OCI-LY1 (cell line): Measurements from ENCODE around the gene GALNT17.

Source experiments
- EZH2 ChIP-seq: fragments of 200-600 bp; sonication (generic), shearing (Covaris generic); IDR thresholded peaks from 2 replicates; pipeline ENCODE4 v1.8.0; 2017; ENCODE audit warnings: borderline replicate concordance, mixed run types, mild to moderate bottlenecking, antibody characterized with exemption, low read length, moderate library complexity, mixed read lengths
- TF ChIP-seq, protein P1 (sequence below): fragments of 200-600 bp; sonication (generic), shearing (Covaris generic); IDR thresholded peaks from 2 replicates; pipeline ENCODE4 v1.5.1; 2017; ENCODE audit warnings: mild to moderate bottlenecking, antibody characterized with exemption, low read length, moderate library complexity, mixed read lengths

DNA sequence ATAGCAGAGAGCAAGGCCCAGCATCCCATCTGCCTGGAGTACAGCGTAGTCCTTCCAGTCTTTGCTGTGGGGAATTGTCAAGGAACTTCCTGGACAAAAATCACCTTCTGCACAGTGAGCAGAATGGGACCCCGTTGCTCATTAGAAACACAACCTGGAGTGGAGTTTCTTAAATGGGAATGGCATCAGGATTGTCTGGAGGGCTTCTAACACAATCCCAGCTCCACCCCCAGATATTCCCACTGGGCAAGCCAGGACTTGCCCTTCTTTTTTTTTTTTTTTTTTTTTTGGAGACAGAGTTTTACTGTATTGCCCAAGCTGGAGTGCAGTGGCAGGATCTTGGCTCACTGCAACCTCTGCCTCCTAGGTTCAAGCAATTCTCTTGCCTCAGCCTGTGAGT lies 356.4 kb downstream of the GALNT17 start:
- TF ChIP-seq, protein P1, sequence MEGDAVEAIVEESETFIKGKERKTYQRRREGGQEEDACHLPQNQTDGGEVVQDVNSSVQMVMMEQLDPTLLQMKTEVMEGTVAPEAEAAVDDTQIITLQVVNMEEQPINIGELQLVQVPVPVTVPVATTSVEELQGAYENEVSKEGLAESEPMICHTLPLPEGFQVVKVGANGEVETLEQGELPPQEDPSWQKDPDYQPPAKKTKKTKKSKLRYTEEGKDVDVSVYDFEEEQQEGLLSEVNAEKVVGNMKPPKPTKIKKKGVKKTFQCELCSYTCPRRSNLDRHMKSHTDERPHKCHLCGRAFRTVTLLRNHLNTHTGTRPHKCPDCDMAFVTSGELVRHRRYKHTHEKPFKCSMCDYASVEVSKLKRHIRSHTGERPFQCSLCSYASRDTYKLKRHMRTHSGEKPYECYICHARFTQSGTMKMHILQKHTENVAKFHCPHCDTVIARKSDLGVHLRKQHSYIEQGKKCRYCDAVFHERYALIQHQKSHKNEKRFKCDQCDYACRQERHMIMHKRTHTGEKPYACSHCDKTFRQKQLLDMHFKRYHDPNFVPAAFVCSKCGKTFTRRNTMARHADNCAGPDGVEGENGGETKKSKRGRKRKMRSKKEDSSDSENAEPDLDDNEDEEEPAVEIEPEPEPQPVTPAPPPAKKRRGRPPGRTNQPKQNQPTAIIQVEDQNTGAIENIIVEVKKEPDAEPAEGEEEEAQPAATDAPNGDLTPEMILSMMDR = no peak
- TF ChIP-seq EZH2 = no peak
